ENCODE measurements around the gene RRAS. TPM values are rescaled to one million over a fixed set of nuclear protein-coding genes. Genes with fewer than 3 reads are reported as not detected.
"Not testable (repeated sequence)": the region's sequence is repeated elsewhere in the genome, so short reads cannot be mapped to it uniquely, and the experiment has no call there.

The RRAS gene
- total and polyA plus RNA-seq, 7 donors, result 79.8 to 139 (median 126) TPM

GRCh38 chr19:49631014-49631588 lies 8.8 kb downstream of the RRAS start:
- intact Hi-C loops (cut with DNase I), result no loop called here
- 26 to 63% methylated on average over 9 of the region's 9 CpGs for WGBS, 2 donors
- Histone ChIP-seq H3K4me3 (no peak overlapping the region), H3K27me3 (no peaks in the 10 kb centered on the region), H3K27ac (peak overlapping the region in 3 of 4 donors; percentile 23 to 61 (median 54)), H3K4me1 (peaks cover 0 to 21% (median 17%) of the 10 kb centered on the region in 4 donors), H3K9me3 (no peaks in the 10 kb centered on the region), H3K36me3 (peaks cover 0 to 32% (median 14%) of the 10 kb centered on the region in 4 donors)
- DNase-seq, result no peak
- TF ChIP-seq POLR2AphosphoS5 (IDR thresholded peaks at IDR 0.05), result peak in 1 of 4 donors; percentile 13
- no peak for TF ChIP-seq POLR2A (IDR thresholded peaks at IDR 0.05)
- no peak for TF ChIP-seq EP300 (IDR thresholded peaks at IDR 0.05)

GRCh38 chr19:49629659-49630058 lies 10.3 kb downstream of the RRAS start:
- Histone ChIP-seq H3K36me3 (peaks cover 5 to 31% (median 16%) of the 10 kb centered on the region in 4 donors), H3K27ac (peak overlapping the region in 1 of 4 donors; percentile 4), H3K4me1 (peaks cover 0 to 17% (median 14%) of the 10 kb centered on the region in 4 donors), H3K27me3 (no peaks in the 10 kb centered on the region), H3K4me3 (no peak overlapping the region), H3K9me3 (no peaks in the 10 kb centered on the region)
- no peak for DNase-seq
- TF ChIP-seq EP300 (IDR thresholded peaks at IDR 0.05) (no peak), POLR2A (IDR thresholded peaks at IDR 0.05) (no peak), POLR2AphosphoS5 (IDR thresholded peaks at IDR 0.05) (no peak), CTCF (IDR thresholded peaks at IDR 0.05) (no peak)
- WGBS, 2 donors, result 92 to 95% methylated on average over 9 of the region's 9 CpGs
- intact Hi-C loops (cut with DNase I), result no loop called here

GRCh38 chr19:49626226-49626625 lies 13.7 kb downstream of the RRAS start:
- DNase-seq, result no peak
- Histone ChIP-seq H3K36me3 (peaks cover 11 to 38% (median 28%) of the 10 kb centered on the region in 4 donors), H3K27me3 (no peaks in the 10 kb centered on the region), H3K9me3 (no peaks in the 10 kb centered on the region), H3K27ac (no peak overlapping the region), H3K4me1 (peaks cover 0 to 13% (median 9%) of the 10 kb centered on the region in 4 donors), H3K4me3 (no peak overlapping the region)
- WGBS, 2 donors, result 88 to 91% methylated on average over 11 of the region's 11 CpGs
- intact Hi-C loops (cut with DNase I), result no loop called here
- TF ChIP-seq CTCF (IDR thresholded peaks at IDR 0.05) (no peak), EP300 (IDR thresholded peaks at IDR 0.05) (no peak), POLR2A (IDR thresholded peaks at IDR 0.05) (no peak), POLR2AphosphoS5 (IDR thresholded peaks at IDR 0.05) (no peak)

GRCh38 chr19:49624967-49625910 lies 14.7 kb downstream of the RRAS start:
- no peak overlapping the region for H3K4me3 ChIP-seq
- intact Hi-C loops (cut with DNase I), result no loop called here
- 65 to 86% methylated on average over 27 of the region's 27 CpGs for WGBS, 2 donors
- H3K4me1 ChIP-seq, result peaks cover 0 to 4% (median 1%) of the 10 kb centered on the region in 4 donors
- DNase-seq, result no peak
- H3K27me3 ChIP-seq, result no peaks in the 10 kb centered on the region
- no peak overlapping the region for H3K27ac ChIP-seq
- no peaks in the 10 kb centered on the region for H3K9me3 ChIP-seq
- TF ChIP-seq POLR2AphosphoS5 (IDR thresholded peaks at IDR 0.05), result no peak
- no peak for TF ChIP-seq EP300 (IDR thresholded peaks at IDR 0.05)
- TF ChIP-seq POLR2A (IDR thresholded peaks at IDR 0.05), result no peak
- TF ChIP-seq CTCF (IDR thresholded peaks at IDR 0.05), result no peak
- peaks cover 12 to 43% (median 31%) of the 10 kb centered on the region in 4 donors for H3K36me3 ChIP-seq

- H3K36me3 ChIP-seq, result peaks cover 20 to 69% (median 51%) of the 10 kb centered on the region in 4 donors
- intact Hi-C loops (cut with DNase I); H3K9me3 ChIP-seq; H3K27ac ChIP-seq; H3K4me3 ChIP-seq; DNase-seq; H3K27me3 ChIP-seq; H3K4me1 ChIP-seq: not testable (repeated sequence)
- 91 to 95% methylated on average over 13 of the region's 13 CpGs for WGBS, 2 donors
Measured at GRCh38 chr19:49617860-49618259, 22.1 kb downstream of the RRAS start.

All from sigmoid colon (tissue), 7 donors.